GM21381 (cell line): ENCODE results near the gene CSNK1D.

Experiments
- ATAC-seq: cut with Tn5 transposase; IDR thresholded peaks from one replicate; pipeline ENCODE4 v1.9.1; 2021; ENCODE audit warnings: mild to moderate bottlenecking, moderate library complexity; ENCODE audit not compliant: unreplicated experiment

The CSNK1D gene

DNA sequence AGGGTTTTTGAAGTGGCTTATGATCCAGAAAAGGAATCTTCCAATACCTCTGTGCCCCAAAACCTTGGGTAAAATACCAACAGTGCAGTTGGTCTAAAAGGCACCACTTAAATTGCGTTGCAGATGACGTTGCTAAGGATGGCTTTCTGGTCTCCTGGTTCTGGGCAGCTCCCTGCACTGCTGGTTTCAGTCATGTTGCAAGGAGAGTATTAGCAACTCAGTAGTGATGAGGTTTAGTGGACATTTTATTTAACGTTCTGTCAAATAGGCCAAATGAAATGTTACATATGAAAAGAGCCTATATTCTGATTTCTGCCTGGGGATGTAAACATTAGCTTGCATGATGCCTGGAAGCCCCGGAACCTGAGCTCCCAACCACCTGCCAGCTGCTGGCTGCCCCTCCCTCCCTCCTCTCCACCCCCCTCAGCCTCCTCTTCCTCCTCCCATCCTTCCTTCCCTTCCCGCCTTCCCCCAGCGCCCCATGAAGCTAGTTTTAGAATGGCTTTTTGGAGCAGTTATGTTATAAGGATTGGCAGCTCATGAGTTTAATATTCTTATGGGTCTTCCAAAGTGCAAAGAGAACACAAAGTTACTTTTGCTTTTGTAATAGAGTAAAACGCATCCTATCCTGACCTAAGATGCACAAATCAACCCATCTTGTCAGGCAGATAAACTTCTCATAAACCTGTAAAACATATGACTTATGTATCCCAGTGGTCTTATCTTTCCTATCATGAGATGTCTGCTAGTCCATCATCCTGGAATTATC lies 23.2 kb upstream of the CSNK1D start:
- ATAC-seq = no peak

DNA sequence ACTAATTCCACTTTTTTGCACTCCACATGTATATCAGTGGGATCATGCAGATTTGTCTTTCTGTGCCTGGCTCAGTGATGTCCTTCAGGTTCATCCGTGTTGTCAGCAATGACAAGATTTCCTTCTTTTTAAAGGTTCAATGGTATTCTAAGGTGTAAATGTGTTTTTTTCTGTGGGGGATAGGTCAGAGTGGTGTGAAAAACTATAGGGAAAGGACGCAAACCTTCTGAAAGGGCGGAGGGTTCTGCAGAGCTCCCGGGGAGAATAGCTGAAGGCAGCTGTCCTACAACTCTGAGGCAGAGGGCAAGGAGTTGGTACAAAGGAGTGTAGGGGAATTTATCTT lies 21.9 kb upstream of the CSNK1D start:
- ATAC-seq = no peak

- no peak for ATAC-seq
Observed at GRCh38 chr17:82294064-82294773, 20.7 kb upstream of the CSNK1D start.

DNA sequence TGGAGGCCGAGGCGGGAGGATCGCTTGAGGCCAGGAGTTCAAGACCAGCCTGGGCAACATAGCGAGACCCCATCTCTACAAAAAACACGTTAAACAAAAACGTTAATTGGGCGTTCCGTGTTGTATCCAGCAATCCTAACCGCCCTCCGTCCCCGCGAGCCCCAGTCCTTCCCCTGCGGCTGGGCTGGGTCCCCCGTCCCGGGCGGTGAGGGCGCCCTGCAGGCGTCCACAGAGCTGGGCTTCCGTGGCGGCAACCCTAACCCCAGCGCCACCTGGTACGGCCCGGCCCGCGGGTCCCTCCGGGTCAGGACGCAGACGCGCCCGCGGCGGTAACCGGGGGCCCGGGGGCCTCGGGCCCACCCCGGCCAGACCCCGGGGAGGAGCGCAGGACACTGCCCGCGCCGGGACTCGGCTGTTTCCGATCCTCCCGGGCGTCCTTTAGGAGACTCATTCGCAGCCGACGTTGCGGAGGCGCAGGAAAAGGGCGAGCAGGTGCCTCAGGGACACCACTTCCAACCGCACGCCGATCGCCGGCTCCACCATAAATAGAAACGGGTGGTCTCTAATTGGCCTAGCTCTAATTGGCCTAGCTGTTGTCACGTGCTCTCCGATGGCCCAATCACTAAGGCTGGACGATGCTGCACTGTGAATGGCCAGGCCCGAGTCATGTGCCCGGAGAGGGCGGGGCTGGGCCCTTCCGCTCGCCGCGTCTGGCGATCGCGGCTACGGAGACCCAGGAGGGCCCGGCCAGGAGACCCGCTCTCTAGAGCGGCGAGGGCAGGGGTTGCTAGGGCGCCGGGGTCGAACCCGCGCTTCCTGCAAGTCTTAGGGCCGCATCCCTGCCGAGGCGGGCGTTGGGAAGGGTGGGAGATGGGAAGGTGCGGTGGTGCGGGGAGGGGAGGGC lies 19.0 kb upstream of the CSNK1D start:
- ATAC-seq = peak; percentile 89

DNA sequence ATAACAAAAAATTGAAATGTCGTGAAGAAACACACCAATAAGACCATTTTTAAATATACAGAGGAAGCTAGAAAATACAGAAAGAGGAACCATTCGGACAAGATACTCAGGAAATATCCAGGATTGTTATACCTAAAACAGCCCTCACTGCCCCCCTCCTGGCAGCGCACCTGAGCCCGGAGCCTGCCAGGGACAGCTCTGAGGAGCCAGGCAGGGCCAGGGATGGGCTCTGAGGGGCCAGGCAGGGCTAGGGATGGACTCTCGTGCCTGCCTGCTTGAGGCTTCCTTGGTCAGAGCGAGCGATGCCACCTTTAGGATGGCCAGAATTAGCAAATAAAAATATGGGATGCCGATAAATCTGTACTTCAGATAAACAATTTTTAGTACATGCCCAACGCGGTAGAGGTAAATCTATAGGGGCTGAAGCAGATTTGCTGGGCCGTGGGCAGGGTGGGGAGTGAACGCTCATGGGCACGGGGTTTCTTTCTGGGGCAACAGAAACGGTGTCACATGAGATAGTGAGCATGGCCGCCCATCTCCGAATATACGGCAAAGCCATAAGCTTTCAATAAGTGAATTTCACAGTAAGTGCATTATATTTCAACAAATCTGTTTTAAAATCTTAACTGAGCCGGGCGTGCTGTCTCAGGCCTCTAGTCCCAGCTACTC lies 18.2 kb upstream of the CSNK1D start:
- no peak for ATAC-seq

GRCh38 chr17:82287868-82288801 lies 14.6 kb upstream of the CSNK1D start:
- no peak for ATAC-seq

- ATAC-seq = no peak
Observed at GRCh38 chr17:82287013-82287867, 13.7 kb upstream of the CSNK1D start.

- no peak for ATAC-seq
Observed at GRCh38 chr17:82285141-82285540, 11.6 kb upstream of the CSNK1D start.

DNA sequence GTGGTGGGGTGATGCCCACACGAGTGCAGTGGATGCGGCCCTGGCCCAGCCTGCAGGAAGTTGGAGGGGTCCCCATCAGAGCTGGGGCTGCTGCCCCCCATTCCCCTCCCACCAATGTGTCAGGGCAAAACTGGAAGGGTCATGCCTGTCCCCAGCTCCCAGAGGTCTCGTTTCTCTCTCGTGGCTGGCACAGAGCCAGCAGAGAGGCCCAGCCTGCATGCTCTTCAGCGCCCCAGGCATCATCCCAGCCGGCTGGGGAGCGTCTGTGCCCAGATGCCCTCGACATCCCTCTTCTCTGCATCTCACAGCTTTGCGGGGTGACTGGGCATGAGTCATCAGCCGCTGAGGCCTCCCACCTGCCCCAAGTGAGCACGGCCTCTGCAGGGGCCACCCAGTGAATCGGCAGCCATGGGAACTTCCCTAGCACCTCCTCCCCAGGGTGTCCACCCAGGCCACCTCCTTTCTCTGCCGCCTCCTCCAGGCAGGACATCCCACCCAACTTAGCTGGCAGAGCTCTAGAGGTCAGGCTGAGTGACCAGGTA lies 9.8 kb upstream of the CSNK1D start:
- ATAC-seq = no peak

- no peak for ATAC-seq
Observed at GRCh38 chr17:82282239-82283207, 9.0 kb upstream of the CSNK1D start.

- ATAC-seq = no peak
Observed at GRCh38 chr17:82281502-82282238, 8.2 kb upstream of the CSNK1D start.

DNA sequence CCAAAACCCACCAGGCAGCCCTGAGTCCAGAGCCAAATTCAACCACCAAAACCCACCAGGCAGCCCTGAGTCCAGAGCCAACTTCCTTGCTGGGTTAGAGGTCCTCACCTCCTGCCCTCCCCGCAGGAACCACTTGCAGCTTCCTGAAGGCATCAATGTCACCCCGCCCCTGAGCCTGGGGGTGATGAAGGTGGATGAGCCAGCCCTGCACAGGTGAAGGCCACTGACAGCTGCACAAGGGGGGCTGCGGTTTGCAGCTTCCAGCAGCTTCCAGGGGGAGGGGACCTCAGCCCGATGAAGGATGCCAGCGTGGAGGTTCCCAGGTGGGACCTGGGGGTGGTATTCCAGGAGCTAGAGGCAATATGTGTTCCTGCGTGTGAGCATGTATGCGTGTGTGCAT lies 7.6 kb upstream of the CSNK1D start:
- no peak for ATAC-seq

DNA sequence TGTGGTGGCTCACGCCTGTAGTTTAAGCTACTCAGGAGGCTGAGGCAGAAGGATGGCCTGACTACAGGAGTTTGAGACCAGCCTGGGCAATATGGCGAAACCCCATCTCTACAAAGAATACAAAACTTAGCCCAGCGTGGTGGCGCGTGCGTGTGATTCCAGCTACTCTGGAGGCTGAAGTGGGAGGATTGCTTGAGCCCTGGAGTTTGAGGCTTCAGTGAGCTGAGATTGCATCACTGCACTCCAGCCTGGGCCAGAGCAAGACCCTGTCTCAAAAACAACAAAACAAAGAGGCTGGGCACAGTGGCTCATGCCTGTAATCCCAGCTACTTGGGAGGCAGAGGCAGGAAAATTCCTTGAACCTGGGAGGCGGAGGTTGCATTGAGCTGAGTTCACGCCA lies 7.0 kb upstream of the CSNK1D start:
- ATAC-seq = no peak

DNA sequence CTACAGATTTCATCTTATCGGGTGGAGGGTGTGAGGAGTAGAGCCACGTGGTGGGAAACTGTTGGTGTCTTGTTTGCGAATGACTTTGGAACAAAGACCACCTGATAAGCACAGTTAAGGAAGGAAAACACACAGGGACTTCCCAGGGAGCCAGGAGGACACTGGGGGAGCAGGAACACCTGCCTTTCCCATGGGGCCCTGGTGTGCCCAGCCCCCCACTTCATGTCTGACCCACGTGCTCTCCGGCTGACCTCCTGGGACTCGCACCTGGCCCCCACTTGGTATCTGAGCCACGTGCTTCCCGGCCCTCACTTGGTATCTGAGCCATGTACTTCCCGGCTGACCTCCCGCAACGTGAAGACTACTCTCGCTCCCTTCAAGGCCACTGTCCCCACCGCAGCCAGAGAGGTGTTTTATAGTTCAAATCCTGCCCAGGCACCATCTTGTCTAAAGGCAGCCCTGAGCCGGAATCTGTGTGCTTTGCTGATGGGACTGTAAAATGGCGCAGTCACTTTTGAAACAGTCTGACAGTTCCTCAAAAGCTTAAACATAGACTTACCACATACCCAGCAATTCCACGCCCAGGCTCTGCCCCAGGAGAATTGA lies 5.4 kb upstream of the CSNK1D start:
- ATAC-seq = no peak

GRCh38 chr17:82278308-82278707 lies 4.8 kb upstream of the CSNK1D start:
- no peak for ATAC-seq

DNA sequence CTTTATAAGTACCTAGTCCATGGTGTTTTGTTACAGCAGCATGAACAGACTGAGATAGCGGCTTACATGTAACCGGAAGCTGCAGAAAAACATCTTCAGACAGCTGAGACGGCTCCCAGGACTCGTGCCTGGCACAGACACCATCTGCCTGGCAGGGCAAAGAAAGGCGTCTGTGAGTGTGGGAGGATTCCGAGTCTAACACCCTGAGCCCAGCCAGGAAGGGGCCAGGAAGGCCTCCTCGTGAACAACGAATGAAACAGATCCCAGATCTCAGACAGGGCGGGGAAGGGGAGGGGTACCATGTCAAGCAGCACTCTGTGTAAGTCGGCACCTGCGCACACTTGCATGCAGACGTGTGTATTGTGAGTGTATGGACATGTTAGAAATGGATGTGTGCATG lies 4.4 kb upstream of the CSNK1D start:
- no peak for ATAC-seq

GRCh38 chr17:82276938-82277337 lies 3.4 kb upstream of the CSNK1D start:
- no peak for ATAC-seq
